DMS53 treated with DMSO at 0.1 percent for 48 hours (cell line): ENCODE measurements around the gene PCDHA12.
"Not testable (repeated sequence)": the region's sequence is repeated elsewhere in the genome, so short reads cannot be mapped to it uniquely, and the experiment has no call there.

Experiments
- DNase-seq: peaks from one replicate; lab custom pipeline; 2025; ENCODE audit not compliant: unreplicated experiment; lab: John Stamatoyannopoulos, UW

Gene PCDHA12, protein sequence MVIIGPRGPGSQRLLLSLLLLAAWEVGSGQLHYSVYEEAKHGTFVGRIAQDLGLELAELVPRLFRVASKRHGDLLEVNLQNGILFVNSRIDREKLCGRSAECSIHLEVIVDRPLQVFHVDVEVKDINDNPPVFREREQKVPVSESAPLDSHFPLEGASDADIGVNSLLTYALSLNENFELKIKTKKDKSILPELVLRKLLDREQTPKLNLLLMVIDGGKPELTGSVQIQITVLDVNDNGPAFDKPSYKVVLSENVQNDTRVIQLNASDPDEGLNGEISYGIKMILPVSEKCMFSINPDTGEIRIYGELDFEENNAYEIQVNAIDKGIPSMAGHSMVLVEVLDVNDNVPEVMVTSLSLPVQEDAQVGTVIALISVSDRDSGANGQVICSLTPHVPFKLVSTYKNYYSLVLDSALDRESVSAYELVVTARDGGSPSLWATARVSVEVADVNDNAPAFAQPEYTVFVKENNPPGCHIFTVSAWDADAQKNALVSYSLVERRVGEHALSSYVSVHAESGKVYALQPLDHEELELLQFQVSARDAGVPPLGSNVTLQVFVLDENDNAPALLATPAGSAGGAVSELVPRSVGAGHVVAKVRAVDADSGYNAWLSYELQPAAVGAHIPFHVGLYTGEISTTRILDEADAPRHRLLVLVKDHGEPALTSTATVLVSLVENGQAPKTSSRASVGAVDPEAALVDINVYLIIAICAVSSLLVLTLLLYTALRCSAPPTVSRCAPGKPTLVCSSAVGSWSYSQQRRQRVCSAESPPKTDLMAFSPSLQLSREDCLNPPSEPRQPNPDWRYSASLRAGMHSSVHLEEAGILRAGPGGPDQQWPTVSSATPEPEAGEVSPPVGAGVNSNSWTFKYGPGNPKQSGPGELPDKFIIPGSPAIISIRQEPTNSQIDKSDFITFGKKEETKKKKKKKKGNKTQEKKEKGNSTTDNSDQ

DNA sequence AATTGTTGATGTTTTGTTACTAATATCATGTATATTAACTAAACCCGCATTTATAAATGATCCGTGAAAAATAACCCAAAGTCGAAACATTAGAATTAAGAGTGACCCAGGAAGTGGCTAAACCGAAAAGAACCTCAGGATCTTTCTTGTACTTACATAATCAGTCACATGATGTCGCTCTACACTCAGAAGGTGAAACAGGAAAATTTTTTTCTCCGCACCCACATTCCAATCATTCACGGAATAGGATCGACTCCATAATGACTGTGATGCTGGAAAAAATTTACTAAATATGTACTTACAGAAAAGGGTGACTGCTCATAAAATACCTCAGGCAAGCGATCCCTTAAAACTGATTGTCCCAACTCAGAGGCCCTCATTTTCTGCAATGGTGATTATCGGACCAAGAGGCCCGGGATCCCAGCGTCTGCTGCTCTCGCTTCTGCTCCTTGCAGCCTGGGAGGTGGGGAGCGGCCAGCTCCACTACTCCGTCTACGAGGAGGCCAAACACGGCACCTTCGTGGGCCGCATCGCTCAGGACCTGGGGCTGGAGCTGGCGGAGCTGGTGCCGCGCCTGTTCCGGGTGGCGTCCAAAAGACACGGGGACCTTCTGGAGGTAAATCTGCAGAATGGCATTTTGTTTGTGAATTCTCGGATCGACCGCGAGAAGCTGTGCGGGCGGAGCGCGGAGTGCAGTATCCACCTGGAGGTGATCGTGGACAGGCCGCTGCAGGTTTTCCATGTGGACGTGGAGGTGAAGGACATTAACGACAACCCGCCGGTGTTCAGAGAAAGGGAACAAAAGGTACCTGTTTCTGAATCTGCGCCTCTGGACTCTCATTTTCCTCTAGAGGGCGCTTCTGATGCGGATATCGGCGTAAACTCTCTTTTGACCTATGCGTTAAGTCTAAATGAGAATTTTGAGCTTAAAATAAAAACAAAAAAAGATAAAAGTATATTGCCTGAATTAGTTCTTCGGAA lies at the start of gene PCDHA12:
Gene PCDHA12, plus strand, starts transcription at position 224 of the 981 bp plus-strand sequence. Its CDS starts 165 bp downstream, at position 389.
- DNase-seq, result peak; percentile 36

DNA sequence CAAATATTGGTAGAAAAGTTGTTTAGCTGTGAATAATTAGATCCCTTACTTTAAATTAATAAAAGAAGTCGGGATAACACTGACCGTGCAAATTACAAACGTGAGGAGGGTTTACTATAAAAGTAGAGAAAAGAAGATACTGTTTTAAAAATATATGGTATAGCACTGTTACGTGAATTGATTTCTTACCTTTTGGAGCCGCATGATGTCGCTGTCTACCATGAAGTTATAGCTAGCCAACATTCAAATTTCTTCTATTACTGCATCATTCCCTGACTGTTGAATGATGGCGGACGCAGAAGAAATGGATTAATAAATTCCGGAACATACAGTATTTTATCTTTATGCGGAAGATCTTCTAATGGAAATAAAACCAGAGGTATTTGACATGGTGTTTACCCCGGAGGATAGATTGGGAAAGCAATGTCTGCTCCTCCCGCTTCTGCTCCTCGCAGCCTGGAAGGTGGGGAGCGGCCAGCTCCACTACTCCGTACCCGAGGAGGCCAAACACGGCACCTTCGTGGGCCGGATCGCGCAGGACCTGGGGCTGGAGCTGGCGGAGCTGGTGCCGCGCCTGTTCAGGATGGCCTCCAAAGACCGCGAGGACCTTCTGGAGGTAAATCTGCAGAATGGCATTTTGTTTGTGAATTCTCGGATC lies 47.3 kb upstream of the PCDHA12 start, which contains the start of gene PCDHA6:
Gene PCDHA6, plus strand, starts transcription at position 257 of the 658 bp plus-strand sequence. Its CDS starts 132 bp downstream, at position 389.
- peak; percentile 38 for DNase-seq

DNA sequence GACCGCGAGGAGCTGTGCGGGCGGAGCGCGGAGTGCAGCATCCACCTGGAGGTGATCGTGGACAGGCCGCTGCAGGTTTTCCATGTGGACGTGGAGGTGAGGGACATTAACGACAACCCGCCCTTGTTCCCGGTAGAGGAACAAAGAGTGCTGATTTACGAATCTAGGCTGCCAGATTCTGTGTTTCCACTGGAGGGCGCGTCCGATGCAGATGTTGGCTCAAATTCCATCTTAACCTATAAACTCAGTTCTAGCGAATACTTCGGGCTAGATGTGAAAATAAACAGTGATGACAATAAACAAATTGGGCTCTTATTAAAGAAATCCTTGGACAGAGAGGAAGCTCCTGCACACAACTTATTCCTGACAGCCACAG lies 46.8 kb upstream of the PCDHA12 start:
- no peak for DNase-seq

DNA sequence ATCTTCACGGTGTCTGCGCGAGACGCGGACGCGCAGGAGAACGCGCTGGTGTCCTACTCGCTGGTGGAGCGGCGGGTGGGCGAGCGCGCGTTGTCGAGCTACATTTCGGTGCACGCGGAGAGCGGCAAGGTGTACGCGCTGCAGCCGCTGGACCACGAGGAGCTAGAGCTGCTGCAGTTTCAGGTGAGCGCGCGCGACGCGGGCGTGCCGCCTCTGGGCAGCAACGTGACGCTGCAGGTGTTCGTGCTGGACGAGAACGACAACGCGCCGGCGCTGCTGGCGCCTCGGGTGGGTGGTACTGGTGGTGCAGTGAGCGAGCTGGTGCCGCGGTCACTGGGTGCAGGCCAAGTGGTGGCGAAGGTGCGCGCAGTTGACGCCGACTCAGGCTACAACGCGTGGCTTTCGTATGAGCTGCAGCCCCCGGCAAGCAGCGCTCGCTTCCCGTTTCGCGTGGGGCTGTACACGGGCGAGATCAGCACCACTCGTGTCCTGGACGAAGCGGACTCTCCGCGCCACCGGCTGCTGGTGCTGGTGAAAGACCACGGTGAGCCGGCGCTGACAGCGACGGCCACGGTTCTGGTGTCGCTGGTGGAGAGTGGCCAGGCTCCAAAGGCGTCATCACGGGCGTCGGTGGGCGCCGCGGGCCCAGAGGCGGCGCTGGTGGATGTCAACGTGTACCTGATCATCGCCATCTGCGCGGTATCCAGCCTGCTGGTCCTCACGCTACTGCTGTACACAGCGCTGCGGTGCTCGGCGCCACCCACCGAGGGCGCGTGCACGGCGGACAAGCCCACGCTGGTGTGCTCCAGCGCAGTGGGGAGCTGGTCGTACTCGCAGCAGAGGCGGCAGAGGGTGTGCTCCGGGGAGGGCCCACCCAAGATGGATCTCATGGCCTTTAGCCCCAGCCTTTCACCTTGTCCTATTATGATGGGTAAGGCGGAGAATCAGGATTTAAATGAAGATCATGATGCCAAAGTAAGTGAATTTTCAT lies 45.3 kb upstream of the PCDHA12 start:
- not testable (repeated sequence) for DNase-seq

DNA sequence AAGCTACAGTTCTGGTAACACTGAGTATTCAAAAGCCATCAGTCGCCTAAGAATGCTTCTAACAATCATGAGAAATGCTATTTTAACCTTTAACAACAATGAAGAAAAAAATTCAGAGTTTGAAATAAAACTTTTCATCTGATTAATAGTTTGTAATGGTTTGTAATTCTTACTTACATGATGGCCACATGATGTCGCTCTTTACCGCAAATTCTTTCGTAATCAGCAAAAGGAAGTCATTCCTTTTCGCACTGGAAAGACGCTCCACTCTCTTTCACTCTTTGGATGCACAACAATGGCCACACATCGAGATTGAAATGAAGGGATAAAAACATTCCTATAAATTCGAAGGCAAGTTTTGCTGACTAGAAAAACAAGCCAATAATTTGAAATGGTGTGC lies 41.1 kb upstream of the PCDHA12 start, which contains the start of gene PCDHA7:
Gene PCDHA7, plus strand, starts transcription at position 277 of the 400 bp plus-strand sequence. Its CDS starts 115 bp downstream, at position 392.
- peak; percentile 39 for DNase-seq

DNA sequence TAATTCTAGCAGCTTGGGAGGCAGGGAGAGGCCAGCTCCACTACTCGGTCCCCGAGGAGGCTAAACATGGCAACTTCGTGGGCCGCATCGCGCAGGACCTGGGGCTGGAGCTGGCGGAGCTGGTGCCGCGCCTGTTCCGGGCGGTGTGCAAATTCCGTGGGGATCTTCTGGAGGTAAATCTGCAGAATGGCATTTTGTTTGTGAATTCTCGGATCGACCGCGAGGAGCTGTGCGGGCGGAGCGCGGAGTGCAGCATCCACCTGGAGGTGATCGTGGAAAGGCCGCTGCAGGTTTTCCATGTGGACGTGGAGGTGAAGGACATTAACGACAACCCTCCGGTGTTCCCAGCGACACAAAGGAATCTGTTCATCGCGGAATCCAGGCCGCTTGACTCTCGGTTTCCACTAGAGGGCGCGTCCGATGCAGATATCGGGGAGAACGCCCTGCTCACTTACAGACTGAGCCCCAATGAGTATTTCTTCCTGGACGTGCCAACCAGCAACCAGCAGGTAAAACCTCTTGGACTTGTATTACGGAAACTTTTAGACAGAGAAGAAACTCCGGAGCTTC lies 40.6 kb upstream of the PCDHA12 start:
- peak; percentile 22 for DNase-seq

DNA sequence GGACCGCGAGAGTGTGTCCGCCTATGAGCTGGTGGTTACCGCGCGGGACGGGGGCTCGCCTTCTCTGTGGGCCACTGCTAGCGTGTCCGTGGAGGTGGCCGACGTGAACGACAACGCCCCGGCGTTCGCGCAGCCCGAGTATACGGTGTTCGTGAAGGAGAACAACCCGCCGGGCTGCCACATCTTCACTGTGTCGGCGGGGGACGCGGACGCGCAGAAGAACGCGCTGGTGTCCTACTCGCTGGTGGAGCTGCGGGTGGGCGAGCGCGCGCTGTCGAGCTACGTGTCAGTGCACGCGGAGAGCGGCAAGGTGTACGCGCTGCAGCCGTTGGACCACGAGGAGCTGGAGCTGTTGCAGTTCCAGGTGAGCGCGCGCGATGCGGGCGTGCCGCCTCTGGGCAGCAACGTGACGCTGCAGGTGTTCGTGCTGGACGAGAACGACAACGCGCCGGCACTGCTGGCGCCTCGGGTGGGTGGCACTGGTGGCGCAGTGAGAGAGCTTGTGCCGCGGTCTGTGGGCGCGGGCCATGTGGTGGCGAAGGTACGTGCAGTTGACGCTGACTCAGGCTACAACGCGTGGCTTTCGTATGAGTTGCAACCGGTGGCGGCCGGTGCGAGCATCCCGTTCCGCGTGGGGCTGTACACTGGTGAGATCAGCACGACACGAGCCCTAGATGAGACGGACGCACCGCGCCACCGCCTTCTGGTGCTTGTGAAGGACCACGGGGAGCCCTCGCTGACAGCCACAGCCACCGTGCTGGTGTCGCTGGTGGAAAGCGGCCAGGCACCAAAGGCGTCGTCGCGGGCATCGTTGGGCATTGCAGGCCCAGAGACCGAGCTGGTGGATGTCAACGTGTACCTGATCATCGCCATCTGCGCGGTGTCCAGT lies 39.2 kb upstream of the PCDHA12 start:
- no peak for DNase-seq

DNA sequence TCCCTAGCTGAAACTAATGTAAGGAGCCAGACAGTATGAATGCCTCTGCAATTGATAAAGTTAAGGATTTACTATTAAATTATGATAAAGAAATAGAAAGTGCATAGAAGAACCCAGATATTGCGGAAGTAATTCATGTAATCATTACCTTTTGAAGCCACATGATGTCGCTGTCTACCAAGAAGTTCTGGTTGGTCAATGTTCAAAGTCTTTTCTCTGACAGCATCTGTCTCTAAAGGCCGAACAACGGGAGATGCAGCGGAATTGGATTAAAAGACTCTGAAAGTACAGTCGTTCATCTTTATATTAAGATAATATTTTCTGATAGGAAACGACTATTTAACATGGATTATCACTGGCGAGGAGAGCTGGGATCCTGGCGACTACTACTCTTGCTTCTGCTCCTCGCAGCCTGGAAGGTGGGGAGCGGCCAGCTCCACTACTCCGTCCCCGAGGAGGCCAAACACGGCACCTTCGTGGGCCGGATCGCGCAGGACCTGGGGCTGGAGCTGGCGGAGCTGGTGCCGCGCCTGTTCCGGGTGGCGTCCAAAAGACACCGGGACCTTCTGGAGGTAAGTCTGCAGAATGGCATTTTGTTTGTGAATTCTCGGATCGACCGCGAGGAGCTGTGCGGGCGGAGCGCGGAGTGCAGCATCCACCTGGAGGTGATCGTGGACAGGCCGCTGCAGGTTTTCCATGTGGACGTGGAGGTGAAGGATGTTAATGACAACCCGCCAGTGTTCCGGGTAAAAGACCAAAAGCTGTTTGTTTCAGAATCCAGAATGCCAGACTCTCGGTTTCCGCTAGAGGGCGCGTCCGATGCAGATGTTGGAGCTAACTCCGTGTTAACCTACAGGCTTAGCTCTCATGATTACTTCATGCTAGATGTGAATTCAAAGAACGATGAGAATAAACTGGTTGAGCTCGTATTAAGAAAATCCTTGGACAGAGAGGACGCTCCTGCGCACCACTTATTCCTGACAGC lies 33.8 kb upstream of the PCDHA12 start, which contains the start of gene PCDHA8:
Gene PCDHA8, plus strand, starts transcription at position 210 of the 985 bp plus-strand sequence. Its CDS starts 135 bp downstream, at position 345.
- peak; percentile 70 for DNase-seq

DNA sequence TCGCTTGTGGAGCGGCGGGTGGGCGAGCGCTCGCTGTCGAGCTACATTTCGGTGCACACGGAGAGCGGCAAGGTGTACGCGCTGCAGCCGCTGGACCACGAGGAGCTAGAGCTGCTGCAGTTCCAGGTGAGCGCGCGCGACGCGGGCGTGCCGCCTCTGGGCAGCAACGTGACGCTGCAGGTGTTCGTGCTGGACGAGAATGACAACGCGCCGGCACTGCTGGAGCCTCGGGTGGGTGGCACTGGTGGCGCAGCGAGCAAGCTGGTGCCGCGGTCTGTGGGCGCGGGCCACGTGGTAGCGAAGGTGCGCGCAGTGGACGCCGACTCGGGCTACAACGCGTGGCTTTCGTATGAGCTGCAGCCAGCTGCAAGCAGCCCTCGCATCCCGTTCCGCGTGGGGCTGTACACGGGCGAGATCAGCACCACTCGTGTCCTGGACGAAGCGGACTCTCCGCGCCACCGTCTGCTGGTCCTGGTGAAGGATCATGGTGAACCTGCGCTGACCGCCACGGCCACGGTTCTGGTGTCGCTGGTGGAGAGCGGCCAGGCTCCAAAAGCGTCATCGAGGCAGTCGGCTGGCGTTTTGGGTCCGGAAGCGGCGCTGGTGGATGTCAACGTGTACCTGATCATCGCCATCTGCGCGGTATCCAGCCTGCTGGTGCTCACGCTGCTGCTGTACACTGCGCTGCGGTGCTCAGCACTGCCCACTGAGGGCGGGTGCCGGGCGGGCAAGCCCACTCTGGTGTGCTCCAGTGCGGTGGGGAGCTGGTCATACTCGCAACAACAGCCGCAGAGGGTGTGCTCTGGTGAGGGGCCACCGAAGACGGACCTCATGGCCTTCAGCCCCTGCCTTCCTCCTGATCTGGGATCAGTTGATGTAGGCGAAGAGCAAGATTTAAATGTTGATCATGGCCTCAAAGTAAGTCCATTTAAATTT lies 32.0 kb upstream of the PCDHA12 start:
- no peak for DNase-seq

DNA sequence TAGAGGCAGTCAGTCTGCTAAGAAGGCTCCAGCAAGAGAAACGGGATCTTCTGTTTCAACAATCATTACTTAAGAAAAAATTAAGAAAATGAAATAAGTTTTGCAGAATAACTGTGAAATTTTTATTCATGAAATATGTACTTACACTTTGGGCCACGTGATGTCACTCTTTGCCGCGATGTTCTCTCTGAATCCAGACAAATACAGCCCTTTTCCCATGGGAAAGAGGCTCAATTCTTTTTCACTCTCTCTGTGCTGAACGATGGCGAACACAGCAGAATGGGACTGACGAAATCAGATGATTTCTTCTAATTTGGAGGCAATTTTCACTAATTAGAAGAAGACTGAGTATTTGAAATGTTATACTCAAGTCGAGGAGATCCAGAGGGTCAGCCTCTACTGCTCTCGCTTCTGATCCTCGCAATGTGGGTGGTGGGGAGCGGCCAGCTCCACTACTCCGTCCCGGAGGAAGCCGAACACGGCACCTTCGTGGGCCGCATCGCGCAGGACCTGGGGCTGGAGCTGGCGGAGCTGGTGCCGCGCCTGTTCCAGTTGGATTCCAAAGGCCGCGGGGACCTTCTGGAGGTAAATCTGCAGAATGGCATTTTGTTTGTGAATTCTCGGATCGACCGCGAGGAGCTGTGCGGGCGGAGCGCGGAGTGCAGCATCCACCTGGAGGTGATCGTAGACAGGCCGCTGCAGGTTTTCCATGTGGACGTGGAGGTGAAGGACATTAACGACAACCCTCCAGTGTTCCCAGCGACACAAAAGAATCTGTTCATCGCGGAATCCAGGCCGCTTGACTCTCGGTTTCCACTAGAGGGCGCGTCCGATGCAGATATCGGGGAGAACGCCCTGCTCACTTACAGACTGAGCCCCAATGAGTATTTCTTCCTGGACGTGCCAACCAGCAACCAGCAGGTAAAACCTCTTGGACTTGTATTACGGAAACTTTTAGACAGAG lies 26.7 kb upstream of the PCDHA12 start, which contains the start of gene PCDHA9:
Gene PCDHA9, plus strand, starts transcription at position 244 of the 964 bp plus-strand sequence. Its CDS starts 114 bp downstream, at position 358.
- not testable (repeated sequence) for DNase-seq

DNA sequence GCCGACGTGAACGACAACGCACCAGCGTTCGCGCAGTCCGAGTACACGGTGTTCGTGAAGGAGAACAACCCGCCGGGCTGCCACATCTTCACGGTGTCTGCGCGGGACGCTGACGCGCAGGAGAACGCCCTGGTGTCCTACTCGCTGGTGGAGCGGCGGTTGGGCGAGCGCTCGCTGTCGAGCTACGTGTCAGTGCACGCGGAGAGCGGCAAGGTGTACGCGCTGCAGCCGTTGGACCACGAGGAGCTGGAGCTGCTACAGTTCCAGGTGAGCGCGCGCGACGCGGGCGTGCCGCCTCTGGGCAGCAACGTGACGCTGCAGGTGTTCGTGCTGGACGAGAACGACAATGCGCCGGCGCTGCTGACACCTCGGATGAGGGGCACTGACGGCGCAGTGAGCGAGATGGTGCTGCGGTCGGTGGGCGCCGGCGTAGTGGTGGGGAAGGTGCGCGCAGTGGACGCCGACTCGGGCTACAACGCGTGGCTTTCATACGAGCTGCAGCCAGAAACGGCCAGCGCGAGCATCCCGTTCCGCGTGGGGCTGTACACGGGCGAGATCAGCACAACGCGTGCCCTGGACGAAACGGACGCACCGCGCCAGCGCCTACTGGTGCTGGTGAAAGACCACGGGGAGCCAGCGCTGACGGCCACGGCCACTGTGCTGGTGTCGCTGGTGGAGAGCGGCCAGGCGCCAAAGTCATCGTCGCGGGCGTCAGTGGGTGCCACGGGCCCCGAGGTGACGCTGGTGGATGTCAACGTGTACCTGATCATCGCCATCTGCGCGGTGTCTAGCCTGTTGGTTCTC lies 25.1 kb upstream of the PCDHA12 start:
- not testable (repeated sequence) for DNase-seq

DNA sequence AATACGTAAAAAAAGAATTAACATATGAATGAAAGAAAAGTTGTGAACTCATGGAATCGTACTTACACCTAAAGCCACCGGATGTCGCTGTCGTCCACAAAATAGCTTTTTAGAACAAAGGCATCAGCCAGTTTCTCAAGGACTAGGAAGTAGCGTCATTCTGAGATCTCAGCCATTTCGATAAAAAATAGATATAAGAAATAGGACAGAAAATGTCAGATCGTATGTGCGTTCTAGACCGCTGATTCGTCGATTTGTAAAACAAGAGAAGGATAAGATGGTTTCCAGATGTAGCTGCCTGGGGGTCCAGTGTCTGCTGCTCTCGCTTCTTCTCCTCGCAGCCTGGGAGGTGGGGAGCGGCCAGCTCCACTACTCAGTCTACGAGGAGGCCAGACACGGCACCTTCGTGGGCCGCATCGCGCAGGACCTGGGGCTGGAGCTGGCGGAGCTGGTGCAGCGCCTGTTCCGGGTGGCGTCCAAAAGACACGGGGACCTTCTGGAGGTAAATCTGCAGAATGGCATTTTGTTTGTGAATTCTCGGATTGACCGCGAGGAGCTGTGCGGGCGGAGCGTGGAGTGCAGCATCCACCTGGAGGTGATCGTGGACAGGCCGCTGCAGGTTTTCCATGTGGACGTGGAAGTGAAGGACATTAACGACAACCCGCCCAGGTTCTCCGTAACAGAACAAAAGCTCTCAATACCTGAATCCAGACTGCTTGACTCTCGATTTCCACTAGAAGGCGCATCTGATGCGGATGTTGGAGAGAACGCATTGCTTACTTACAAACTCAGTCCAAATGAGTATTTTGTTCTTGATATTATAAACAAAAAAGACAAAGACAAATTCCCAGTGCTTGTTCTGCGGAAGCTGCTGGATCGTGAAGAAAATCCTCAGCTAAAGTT lies 19.1 kb upstream of the PCDHA12 start, which contains the start of gene PCDHA10:
Gene PCDHA10, plus strand, starts transcription at position 126 of the 903 bp plus-strand sequence. Its CDS starts 152 bp downstream, at position 278.
- peak; percentile 55 for DNase-seq
